D341Med (cell line): Measurements from ENCODE around the gene MCCC1.
"Not testable (repeated sequence)": the region's sequence is repeated elsewhere in the genome, so short reads cannot be mapped to it uniquely, and the experiment has no call there.

Experiments
- DNase-seq: peaks from one replicate; pipeline ENCODE4 v3.0.0; 2012; ENCODE audit warnings: low spot score

The MCCC1 gene

DNA sequence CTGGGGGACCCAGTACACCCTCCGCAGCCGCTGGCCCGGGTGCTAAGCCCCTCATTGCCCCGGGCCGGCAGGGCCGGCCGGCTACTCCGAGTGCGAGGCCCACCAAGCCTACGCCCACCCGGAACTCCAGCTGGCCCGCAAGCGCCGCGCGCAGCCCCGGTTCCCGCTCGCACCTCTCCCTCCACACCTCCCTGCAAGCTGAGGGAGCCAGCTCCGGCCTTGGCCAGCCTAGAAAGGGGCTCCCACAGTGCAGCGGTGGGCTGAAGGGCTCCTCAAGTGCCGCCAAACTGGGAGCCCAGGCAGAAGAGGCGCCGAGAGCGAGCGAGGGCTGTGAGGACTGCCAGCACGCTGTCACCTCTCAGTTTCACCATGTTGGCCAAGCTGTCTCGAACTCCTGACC is 4.7 kb upstream of the MCCC1 start:
- DNase-seq = not testable (repeated sequence)

- not testable (repeated sequence) for DNase-seq
Observed at GRCh38 chr3:183101040-183101439, 1.7 kb upstream of the MCCC1 start.

GRCh38 chr3:183100376-183100775 is 1.1 kb upstream of the MCCC1 start:
- DNase-seq = no peak

DNA sequence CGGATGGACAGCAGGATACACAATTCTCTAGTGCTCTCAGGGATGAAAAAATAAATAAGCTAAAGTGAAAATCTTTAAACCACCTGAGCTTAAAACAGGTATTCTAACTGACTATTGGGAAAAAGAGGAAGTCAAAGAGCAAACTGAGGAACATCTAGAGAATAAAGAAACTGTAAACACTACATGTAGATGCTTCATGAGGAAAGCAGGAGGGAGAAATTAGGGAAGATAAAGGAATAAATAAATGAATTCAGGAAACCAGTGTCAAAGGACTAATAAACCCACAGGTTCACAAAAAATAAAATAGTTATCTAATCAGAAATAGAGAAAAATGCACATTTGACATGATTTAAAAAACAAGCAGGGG is 525 bp upstream of the MCCC1 start:
- no peak for DNase-seq

DNA sequence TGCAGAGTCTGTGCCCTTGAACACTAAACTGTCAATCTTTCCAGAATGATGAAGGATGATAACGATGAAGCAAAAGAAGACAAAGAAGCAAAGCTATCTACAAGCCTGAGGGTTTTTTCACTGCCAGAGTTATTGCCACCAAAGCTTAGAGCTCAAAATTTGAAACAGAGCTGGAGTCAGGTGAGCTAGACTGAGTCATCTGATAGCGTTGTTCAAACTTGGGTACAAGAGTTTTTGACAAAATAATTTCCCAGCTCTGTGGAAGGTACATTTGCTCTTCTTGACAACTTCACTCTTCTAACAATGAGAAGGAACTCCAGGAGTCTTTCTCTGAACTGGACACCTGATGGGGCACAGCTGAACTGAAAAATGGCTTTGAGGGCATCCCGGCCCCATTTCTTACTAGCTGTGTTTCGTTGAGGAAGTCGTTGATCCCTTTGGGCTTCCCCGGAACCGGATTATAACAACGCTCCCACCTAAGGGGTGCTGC is 715 bp downstream of the MCCC1 start:
- no peak for DNase-seq

- no peak for DNase-seq
Observed at GRCh38 chr3:183094711-183095110, 4.6 kb downstream of the MCCC1 start.

DNA sequence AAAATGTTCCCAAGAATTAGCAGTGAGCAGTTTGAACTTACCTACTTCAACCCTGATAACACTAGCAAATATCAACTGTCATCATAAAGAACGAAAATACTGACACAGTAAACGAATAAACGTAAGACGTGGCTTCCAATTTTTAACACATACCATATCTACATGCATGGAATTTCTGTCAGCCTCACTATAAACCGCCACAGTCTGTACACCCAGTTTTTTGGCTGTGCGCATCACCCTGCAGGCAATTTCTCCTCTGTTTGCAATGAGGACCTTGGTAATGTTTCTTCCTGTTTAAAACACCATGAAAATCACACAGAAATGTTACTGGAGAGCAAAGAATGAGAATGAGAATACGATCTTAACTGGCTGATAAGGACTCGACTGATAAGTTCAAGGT is 7.0 kb downstream of the MCCC1 start:
- no peak for DNase-seq

- DNase-seq = no peak
Observed at GRCh38 chr3:183087184-183087583, 12.1 kb downstream of the MCCC1 start.

- DNase-seq = peak; percentile 59
Observed at GRCh38 chr3:183085634-183086390, 13.5 kb downstream of the MCCC1 start.

DNA sequence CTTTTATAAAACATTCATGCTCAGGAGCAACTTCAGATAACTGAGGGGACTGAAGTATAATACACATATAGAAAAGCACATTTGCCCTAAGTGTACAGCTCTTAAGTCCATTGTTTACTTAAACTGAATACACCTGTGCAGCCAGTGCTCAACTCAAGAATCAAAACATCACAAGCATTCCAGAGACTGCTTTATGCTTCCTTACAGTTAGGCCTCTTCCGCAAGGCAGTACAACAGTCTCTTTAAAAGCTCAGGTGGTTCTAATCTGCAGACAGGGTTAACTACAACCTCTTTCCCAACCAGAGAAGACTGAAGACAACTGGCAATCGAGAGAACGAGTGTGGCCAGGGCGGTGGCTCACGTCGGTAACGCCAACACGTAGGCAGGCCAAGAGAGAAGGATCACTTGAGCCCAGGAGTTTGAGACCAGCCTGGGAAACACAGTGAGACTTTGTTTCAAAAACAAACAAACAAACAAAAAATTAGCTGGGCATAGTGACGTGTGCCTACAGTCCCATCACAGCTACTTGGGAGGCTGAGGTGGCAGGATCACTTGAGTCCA is 16.9 kb downstream of the MCCC1 start:
- no peak for DNase-seq

- DNase-seq = no peak
Observed at GRCh38 chr3:183081459-183082183, 17.7 kb downstream of the MCCC1 start.

DNA sequence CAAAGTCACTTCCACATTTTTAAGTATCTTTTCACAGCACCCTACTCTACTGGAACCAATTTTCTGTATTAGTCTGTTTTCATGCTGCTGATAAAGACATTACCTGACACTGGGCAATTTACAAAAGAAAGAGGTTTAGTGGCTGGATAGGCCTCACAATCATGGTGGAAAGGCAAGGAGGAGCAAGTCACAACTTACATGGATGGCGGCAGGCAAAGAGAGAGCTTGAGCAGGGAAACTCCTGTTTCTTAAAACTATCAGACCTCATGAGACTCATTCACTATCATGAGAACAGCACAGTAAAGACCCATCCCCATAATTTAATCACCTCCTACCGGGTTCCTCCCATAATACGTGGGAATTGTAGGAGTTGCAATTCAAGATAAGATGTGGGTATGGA is 18.7 kb downstream of the MCCC1 start:
- DNase-seq = no peak

GRCh38 chr3:183074881-183075280 is 24.4 kb downstream of the MCCC1 start:
- no peak for DNase-seq

DNA sequence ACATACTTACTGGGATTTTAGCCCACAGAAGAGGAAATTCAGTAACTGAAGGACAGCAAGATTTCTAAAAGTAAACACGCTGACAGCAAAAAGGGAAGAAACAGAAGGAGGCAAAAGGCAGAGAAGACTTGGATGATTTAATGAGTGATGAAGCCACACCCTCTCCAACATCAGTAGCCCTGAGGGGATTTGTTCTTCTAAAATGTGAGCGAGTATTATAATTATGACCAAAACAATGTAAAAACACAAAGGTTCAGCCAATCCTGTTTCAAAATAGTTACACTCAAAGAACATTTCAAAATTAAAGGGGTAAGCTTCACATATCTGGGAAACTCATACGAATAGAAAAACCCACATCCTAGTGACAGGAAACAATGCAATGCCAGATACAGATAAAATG is 25.0 kb downstream of the MCCC1 start:
- no peak for DNase-seq

DNA sequence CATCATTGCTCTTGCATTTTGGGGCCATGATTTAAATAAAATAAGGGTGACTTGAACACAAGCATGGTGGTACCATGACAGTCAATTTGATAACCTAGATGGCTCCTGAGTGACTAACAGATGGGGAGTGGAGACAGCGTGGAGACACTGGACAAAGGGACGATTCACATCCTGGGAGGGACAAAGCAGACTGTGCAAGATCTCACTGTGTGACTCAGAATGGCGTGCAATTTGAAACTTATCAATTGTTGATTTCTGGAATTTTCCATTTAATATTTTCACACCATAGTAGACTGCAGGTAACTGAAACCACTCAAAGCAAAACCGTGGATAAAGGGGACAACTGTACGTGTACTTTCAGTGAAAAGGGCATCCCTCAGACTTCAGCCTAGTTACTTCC is 25.5 kb downstream of the MCCC1 start:
- DNase-seq = no peak

GRCh38 chr3:183070892-183071291 is 28.4 kb downstream of the MCCC1 start:
- no peak for DNase-seq

- no peak for DNase-seq
Observed at GRCh38 chr3:183069086-183069485, 30.2 kb downstream of the MCCC1 start.

DNA sequence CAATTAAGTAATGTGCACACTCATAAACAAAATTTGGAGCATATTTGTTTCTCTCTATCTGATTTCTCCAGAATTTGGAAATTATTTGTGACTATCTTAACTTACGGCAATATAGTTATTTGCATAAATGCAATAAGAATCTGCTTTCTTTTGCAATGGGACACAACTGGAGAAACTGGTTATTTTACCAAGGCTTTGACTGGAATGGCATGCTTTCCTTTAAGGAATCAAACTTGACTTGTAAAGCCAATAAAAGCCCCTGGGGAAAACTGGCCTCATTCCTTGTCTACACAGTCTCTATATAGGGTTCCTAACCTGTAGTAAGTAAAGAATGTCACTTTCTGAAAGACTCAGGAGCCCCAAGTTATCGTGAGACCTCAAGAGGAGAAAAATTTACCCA is 32.4 kb downstream of the MCCC1 start:
- not testable (repeated sequence) for DNase-seq

GRCh38 chr3:183064475-183064874 is 34.8 kb downstream of the MCCC1 start:
- no peak for DNase-seq

DNA sequence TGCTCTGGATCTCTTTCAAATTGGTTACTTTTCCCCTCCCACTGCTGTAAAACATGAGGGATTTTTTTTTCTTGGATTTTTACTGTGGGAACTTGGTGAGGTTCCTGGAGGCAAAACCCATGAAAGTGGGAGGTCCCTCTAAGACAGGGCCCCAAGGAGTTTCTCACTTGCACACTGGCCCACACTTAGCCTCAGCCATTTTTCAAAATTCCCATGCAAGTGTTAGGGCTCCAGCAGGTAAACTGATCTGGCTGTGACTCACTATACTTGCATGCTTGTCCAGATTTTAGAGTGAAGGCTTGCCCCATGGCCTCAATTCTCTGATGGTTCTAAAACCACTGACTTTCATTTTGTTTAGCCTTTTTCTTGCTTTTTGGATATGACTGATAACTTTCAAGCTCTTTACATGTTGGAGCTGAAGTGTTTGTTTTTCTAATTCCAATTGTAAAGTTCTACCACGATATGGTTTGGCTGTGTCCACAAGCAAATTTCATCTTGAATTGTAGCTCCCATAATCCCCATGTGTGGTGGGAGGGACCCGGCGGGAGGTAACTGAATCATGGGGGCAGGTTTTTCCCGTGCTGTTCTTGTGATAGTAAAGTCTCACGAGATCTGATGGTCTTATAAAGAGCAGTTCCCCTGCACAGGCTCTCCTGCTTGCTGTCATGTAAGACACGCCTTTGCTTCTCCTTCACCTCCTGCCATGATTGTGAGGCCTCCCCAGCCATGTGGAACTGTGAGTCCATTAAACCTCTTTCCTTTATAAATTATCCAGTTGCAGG is 37.7 kb downstream of the MCCC1 start:
- no peak for DNase-seq

GRCh38 chr3:183058351-183058750 is 40.9 kb downstream of the MCCC1 start:
- DNase-seq = no peak

DNA sequence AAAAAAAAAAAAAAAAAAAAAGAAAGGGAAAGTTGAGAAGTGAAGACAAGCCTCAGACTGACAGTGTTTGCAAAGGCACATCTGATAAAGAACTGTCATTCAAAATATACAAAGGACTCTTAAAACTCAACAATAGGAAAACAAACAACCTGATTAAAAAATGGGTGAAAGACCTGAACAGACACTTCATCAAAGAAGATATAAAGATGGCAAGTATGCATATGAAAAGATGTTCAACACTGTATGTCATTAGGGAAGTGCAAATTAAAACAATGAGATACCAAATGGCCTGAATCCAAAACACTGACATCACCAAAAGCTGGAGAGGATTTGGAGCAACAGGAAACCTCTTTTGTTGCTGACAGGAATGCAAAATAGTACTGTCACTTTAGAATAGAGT is 48.6 kb downstream of the MCCC1 start:
- no peak for DNase-seq

- no peak for DNase-seq
Observed at GRCh38 chr3:183046883-183047282, 52.4 kb downstream of the MCCC1 start.
